Neuronal stem cell (in vitro differentiated cells): ENCODE results near the gene CYB5R4.

ENCODE experiments used
- DNase-seq: peaks from one replicate; pipeline ENCODE4 v3.0.0-alpha.2; 2013; ENCODE audit warnings: low spot score
- H2AFZ ChIP-seq: one replicate; pipeline ENCODE4 v1.6.1; 2013; ENCODE audit warnings: mild to moderate bottlenecking, low read length, inconsistent platforms
- H2AK5ac ChIP-seq: 2 replicates; pipeline ENCODE4 v1.6.1; 2013; ENCODE audit warnings: low read depth, mild to moderate bottlenecking, inconsistent platforms, low read length, moderate library complexity, mixed read lengths
- H2BK120ac ChIP-seq: 2 replicates; pipeline ENCODE4 v1.6.1; 2013; ENCODE audit warnings: low read depth, mild to moderate bottlenecking, inconsistent platforms, low read length, moderate library complexity, mixed read lengths
- H2BK12ac ChIP-seq: one replicate; pipeline ENCODE4 v1.6.1; 2013; ENCODE audit warnings: low read length, inconsistent platforms
- H2BK15ac ChIP-seq: 2 replicates; pipeline ENCODE4 v1.6.1; 2013; ENCODE audit warnings: mild to moderate bottlenecking, low read length, inconsistent platforms, mixed read lengths
- H2BK5ac ChIP-seq: one replicate; pipeline ENCODE4 v1.6.1; 2013; ENCODE audit warnings: inconsistent platforms, mild to moderate bottlenecking, low read length, moderate library complexity
- H3K14ac ChIP-seq: one replicate; pipeline ENCODE4 v1.6.1; 2013; ENCODE audit warnings: low read length, inconsistent platforms
- H3K18ac ChIP-seq: 2 replicates; pipeline ENCODE4 v1.6.1; 2013; ENCODE audit warnings: low read length, inconsistent platforms
- H3K23ac ChIP-seq: 2 replicates; pipeline ENCODE4 v1.6.1; 2013; ENCODE audit warnings: low read depth, mild to moderate bottlenecking, mixed read lengths, low read length, inconsistent platforms; ENCODE audit not compliant: poor library complexity
- H3K27ac ChIP-seq: replicated peaks from 3 replicates; pipeline ENCODE4 v1.5.1; 2013; ENCODE audit warnings: low read length, inconsistent platforms
- H3K27me3 ChIP-seq, 3 experiments: 2 replicates each; pipeline ENCODE4 v1.6.1; 2013; ENCODE audit warnings: low read length in 3 of 3, mild to moderate bottlenecking in 2 of 3, inconsistent platforms in 1 of 3, low read depth in 1 of 3, mixed read lengths in 1 of 3, moderate library complexity in 1 of 3; ENCODE audit not compliant: control insufficient read depth in 3 of 3, insufficient read depth in 3 of 3
- H3K36me3 ChIP-seq, 2 donors: replicated peaks in 1 of 2; 2 replicates each; pipeline ENCODE4 v1.6.1; 2013; ENCODE audit warnings: low read length in 2 of 2; ENCODE audit not compliant: control insufficient read depth in 2 of 2, insufficient read depth in 2 of 2
- H3K4ac ChIP-seq: 2 replicates; pipeline ENCODE4 v1.6.1; 2013; ENCODE audit warnings: inconsistent platforms, mild to moderate bottlenecking, low read length, moderate library complexity
- H3K4me1 ChIP-seq, 2 donors: 1 replicate in 1 of 2; 2 replicates in 1 of 2; pipeline ENCODE4 v1.6.1; 2013; ENCODE audit warnings: low read length in 2 of 2, low read depth in 1 of 2; ENCODE audit not compliant: control insufficient read depth in 2 of 2, insufficient read depth in 1 of 2
- H3K4me2 ChIP-seq: one replicate; pipeline ENCODE4 v1.6.1; 2013; ENCODE audit warnings: mild to moderate bottlenecking, low read length, inconsistent platforms; ENCODE audit not compliant: insufficient read depth, poor library complexity, severe bottlenecking
- H3K4me3 ChIP-seq, 2 donors: 2 replicates each; pipeline ENCODE4 v1.5.1; 2013; ENCODE audit warnings: low read length in 2 of 2, mild to moderate bottlenecking in 2 of 2, inconsistent platforms in 1 of 2, moderate library complexity in 1 of 2
- H3K79me1 ChIP-seq: one replicate; pipeline ENCODE4 v1.6.1; 2013; ENCODE audit warnings: low read depth, mild to moderate bottlenecking, inconsistent platforms, low read length, moderate library complexity
- H3K9ac ChIP-seq: one replicate; pipeline ENCODE4 v1.6.1; 2013; ENCODE audit warnings: mild to moderate bottlenecking, low read depth, low read length, inconsistent platforms; ENCODE audit not compliant: poor library complexity
- H3K9me3 ChIP-seq, 2 donors: replicated peaks in 1 of 2; 2 replicates each; pipeline versions ENCODE3 to v1.6.1; 2013; ENCODE audit warnings: low read length in 2 of 2, mild to moderate bottlenecking in 2 of 2, inconsistent platforms in 1 of 2, low read depth in 1 of 2, mixed read lengths in 1 of 2, moderate library complexity in 1 of 2; ENCODE audit not compliant: control insufficient read depth in 2 of 2, insufficient read depth in 1 of 2
- H4K8ac ChIP-seq: one replicate; pipeline ENCODE4 v1.6.1; 2013; ENCODE audit warnings: low read depth, mild to moderate bottlenecking, inconsistent platforms, low read length, moderate library complexity
- H4K91ac ChIP-seq: one replicate; pipeline ENCODE4 v1.6.1; 2013; ENCODE audit warnings: low read length, low read depth, mild to moderate bottlenecking, inconsistent platforms; ENCODE audit not compliant: poor library complexity
- WGBS, 2 donors: extraction: QIAGEN DNeasy Blood & Tissue Kit; methylation state at CpG; one replicate each; pipeline ENCODE4 v1.1.7; 2013; ENCODE audit warnings: missing lambda C conversion rate in 2 of 2, mixed read lengths in 1 of 2; ENCODE audit not compliant: insufficient read length in 2 of 2, insufficient replicate concordance in 1 of 2; ENCODE audit errors: extremely low coverage in 2 of 2; 5-methylcytosine and 5-hydroxymethylcytosine counted together

The CYB5R4 gene

GRCh38 chr6:83985715-83986114 lies 126.2 kb downstream of the CYB5R4 start:
- no peak for DNase-seq
- no peaks in the 10 kb centered on the region for H3K36me3 ChIP-seq
- no peak overlapping the region for H3K27ac ChIP-seq
- H3K4me2 ChIP-seq: no peak overlapping the region
- no peak overlapping the region for H2BK120ac ChIP-seq
- H2BK15ac ChIP-seq: no peak overlapping the region
- H3K27me3 ChIP-seq: no peaks in the 10 kb centered on the region
- H3K9me3 ChIP-seq: peaks cover 0 to 3% of the 10 kb centered on the region in 2 donors
- H3K9ac ChIP-seq: no peak overlapping the region
- H3K4me3 ChIP-seq: no peak overlapping the region
- no peaks in the 10 kb centered on the region for H3K79me1 ChIP-seq
- no peak overlapping the region for H3K18ac ChIP-seq
- H2BK12ac ChIP-seq: no peak overlapping the region
- no peak overlapping the region for H3K4ac ChIP-seq
- no peak overlapping the region for H3K14ac ChIP-seq
- no peak overlapping the region for H4K91ac ChIP-seq
- H4K8ac ChIP-seq: no peak overlapping the region
- H3K23ac ChIP-seq: no peak overlapping the region
- no peak overlapping the region for H2AFZ ChIP-seq
- H2AK5ac ChIP-seq: no peak overlapping the region
- H2BK5ac ChIP-seq: no peak overlapping the region
- H3K4me1 ChIP-seq: no peaks in the 10 kb centered on the region

GRCh38 chr6:83998021-83998584 lies 138.6 kb downstream of the CYB5R4 start:
- no peak overlapping the region for H3K4me3 ChIP-seq
- no peak for DNase-seq
- H3K79me1 ChIP-seq: no peaks in the 10 kb centered on the region
- no peak overlapping the region for H3K4me2 ChIP-seq
- H3K36me3 ChIP-seq: no peaks in the 10 kb centered on the region
- H2AK5ac ChIP-seq: no peak overlapping the region
- H3K27ac ChIP-seq: no peak overlapping the region
- no peak overlapping the region for H3K18ac ChIP-seq
- no peaks in the 10 kb centered on the region for H3K9me3 ChIP-seq
- no peak overlapping the region for H2BK12ac ChIP-seq
- H4K8ac ChIP-seq: no peak overlapping the region
- H3K27me3 ChIP-seq: no peaks in the 10 kb centered on the region
- H2BK5ac ChIP-seq: no peak overlapping the region
- H3K4me1 ChIP-seq: peaks cover 0 to 3% of the 10 kb centered on the region in 2 donors
- H2BK15ac ChIP-seq: no peak overlapping the region
- no peak overlapping the region for H3K4ac ChIP-seq
- H4K91ac ChIP-seq: no peak overlapping the region
- no peak overlapping the region for H3K9ac ChIP-seq
- H3K23ac ChIP-seq: no peak overlapping the region
- H2BK120ac ChIP-seq: no peak overlapping the region
- H3K14ac ChIP-seq: no peak overlapping the region
- H2AFZ ChIP-seq: no peak overlapping the region

- Histone ChIP-seq H3K4ac (no peak overlapping the region), H4K8ac (no peak overlapping the region), H3K36me3 (no peaks in the 10 kb centered on the region), H3K4me1 (peaks cover 1 to 8% of the 10 kb centered on the region in 2 donors), H4K91ac (no peak overlapping the region), H3K9me3 (no peaks in the 10 kb centered on the region), H2AFZ (no peak overlapping the region), H2BK120ac (no peak overlapping the region), H3K4me2 (no peak overlapping the region), H2AK5ac (no peak overlapping the region), H3K14ac (no peak overlapping the region), H2BK15ac (no peak overlapping the region), H3K18ac (no peak overlapping the region), H3K4me3 (no peak overlapping the region), H3K23ac (no peak overlapping the region), H3K27ac (no peak overlapping the region), H3K27me3 (no peaks in the 10 kb centered on the region), H3K9ac (no peak overlapping the region), H2BK5ac (no peak overlapping the region), H3K79me1 (no peaks in the 10 kb centered on the region), H2BK12ac (no peak overlapping the region)
- no peak for DNase-seq
- no CpG with 5 or more reads among the region's 3 CpGs for WGBS, 2 donors
These were observed 141.6 kb downstream of the CYB5R4 start for GRCh38 chr6:84001119-84001518.

- H3K14ac ChIP-seq: no peak overlapping the region
- H3K4ac ChIP-seq: no peak overlapping the region
- no peak overlapping the region for H2BK12ac ChIP-seq
- H3K27me3 ChIP-seq: no peaks in the 10 kb centered on the region
- no peak for DNase-seq
- H2BK5ac ChIP-seq: no peak overlapping the region
- H3K4me1 ChIP-seq: peaks cover 1 to 8% of the 10 kb centered on the region in 2 donors
- H3K4me2 ChIP-seq: no peak overlapping the region
- no peaks in the 10 kb centered on the region for H3K9me3 ChIP-seq
- no peak overlapping the region for H3K4me3 ChIP-seq
- H2AK5ac ChIP-seq: no peak overlapping the region
- WGBS, 2 donors: 100% methylated on average over 1 of the region's 2 CpGs; no CpG with 5 or more reads in 1 of the 2 donors
- no peak overlapping the region for H2BK15ac ChIP-seq
- H3K36me3 ChIP-seq: no peaks in the 10 kb centered on the region
- no peak overlapping the region for H3K23ac ChIP-seq
- H4K8ac ChIP-seq: no peak overlapping the region
- H2AFZ ChIP-seq: no peak overlapping the region
- no peak overlapping the region for H3K18ac ChIP-seq
- no peaks in the 10 kb centered on the region for H3K79me1 ChIP-seq
- H3K9ac ChIP-seq: no peak overlapping the region
- H3K27ac ChIP-seq: no peak overlapping the region
- no peak overlapping the region for H2BK120ac ChIP-seq
- no peak overlapping the region for H4K91ac ChIP-seq
These were observed 142.7 kb downstream of the CYB5R4 start for GRCh38 chr6:84002226-84002625.
